Peyer's patch (tissue), 4 donors: ENCODE data around the gene MAPK9. TPM values are rescaled to one million over a fixed set of nuclear protein-coding genes. Genes with fewer than 3 reads are reported as not detected.

Source experiments
- DNase-seq, 3 donors: peaks; one replicate each; pipeline ENCODE4 v3.0.0-alpha.2; 2017 to 2019
- H3K27ac ChIP-seq, 4 donors: fragments of 200-600 bp; sonication (generic); one replicate each; pipeline ENCODE4 v1.5.1; 2016 to 2019
- H3K27me3 ChIP-seq, 2 donors: fragments of 200-600 bp; sonication (generic); one replicate each; pipeline ENCODE4 v1.5.1; 2019
- H3K36me3 ChIP-seq, 3 donors: fragments of 200-600 bp; sonication (generic); one replicate each; pipeline ENCODE4 v1.5.1; 2016 to 2019
- H3K4me1 ChIP-seq, 4 donors: fragments of 200-600 bp; sonication (generic); one replicate each; pipeline ENCODE4 v1.5.1; 2016 to 2019
- H3K4me3 ChIP-seq, 4 donors: fragments of 200-600 bp; sonication (generic); 1 replicate in 3 of 4; 2 replicates in 1 of 4; pipeline ENCODE4 v1.5.1; 2016 to 2019; ENCODE audit warnings: mild to moderate bottlenecking in 1 of 4
- H3K9me3 ChIP-seq, 4 donors: fragments of 200-600 bp; sonication (generic); one replicate each; pipeline ENCODE4 v1.5.1; 2016 to 2019; ENCODE audit warnings: mild to moderate bottlenecking in 1 of 4
- POLR2A ChIP-seq, 2 donors: fragments of 450-650 bp; IDR thresholded peaks; one replicate each; pipeline ENCODE4 v1.5.1; 2017; ENCODE audit warnings: antibody characterized with exemption in 2 of 2, mild to moderate bottlenecking in 2 of 2, moderate library complexity in 2 of 2
- total RNA-seq, 4 donors: library from RNA; depleted of rRNA; stranded (reverse); fragments of >200 nt; gene quantifications; one replicate each; pipeline ENCODE4 v1.1.0, GENCODE V29; 2016
- TF ChIP-seq, protein P1 (sequence below), 6 experiments: fragments of 450-650 bp in 4 of 6; fragments of 200-600 bp in 2 of 6; sonication (generic) in 1 of 6; IDR thresholded peaks; one replicate each; pipeline ENCODE4 v1.5.1; 2017 to 2019; ENCODE audit warnings: antibody characterized with exemption in 6 of 6, mild to moderate bottlenecking in 3 of 6, moderate library complexity in 1 of 6

The MAPK9 gene
- total RNA-seq, 4 donors from 2014 or later = 25.1 to 31.3 (median 28.8) TPM

DNA sequence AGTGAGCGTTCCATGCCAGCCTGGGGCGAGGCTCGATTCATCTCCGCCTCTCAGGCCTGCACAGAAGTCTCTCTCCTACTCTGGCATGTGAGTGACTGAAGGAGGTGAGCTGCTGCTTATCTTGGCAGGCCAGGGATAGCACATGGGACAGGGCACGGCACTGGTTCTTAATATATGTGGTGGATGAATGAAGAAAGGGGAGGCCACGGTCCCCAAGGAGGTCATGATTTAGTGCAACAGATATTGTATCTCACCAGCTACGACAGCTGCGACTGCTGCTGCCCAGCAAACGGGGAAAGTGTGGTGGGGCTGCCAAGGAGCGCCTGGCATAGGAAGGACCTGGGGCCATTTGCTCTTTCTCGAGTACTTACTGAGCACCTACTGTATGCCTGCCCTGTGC lies 19.3 kb upstream of the MAPK9 start:
- Histone ChIP-seq H3K27ac (no peak overlapping the region), H3K4me3 (no peak overlapping the region), H3K36me3 (no peaks in the 10 kb centered on the region), H3K4me1 (no peaks in the 10 kb centered on the region), H3K9me3 (no peaks in the 10 kb centered on the region), H3K27me3 (no peaks in the 10 kb centered on the region)
- TF ChIP-seq POLR2A (IDR thresholded peaks at IDR 0.05) = no peak
- TF ChIP-seq, protein P1, sequence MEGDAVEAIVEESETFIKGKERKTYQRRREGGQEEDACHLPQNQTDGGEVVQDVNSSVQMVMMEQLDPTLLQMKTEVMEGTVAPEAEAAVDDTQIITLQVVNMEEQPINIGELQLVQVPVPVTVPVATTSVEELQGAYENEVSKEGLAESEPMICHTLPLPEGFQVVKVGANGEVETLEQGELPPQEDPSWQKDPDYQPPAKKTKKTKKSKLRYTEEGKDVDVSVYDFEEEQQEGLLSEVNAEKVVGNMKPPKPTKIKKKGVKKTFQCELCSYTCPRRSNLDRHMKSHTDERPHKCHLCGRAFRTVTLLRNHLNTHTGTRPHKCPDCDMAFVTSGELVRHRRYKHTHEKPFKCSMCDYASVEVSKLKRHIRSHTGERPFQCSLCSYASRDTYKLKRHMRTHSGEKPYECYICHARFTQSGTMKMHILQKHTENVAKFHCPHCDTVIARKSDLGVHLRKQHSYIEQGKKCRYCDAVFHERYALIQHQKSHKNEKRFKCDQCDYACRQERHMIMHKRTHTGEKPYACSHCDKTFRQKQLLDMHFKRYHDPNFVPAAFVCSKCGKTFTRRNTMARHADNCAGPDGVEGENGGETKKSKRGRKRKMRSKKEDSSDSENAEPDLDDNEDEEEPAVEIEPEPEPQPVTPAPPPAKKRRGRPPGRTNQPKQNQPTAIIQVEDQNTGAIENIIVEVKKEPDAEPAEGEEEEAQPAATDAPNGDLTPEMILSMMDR (IDR thresholded peaks at IDR 0.05) = no peak
- DNase-seq = no peak

DNA sequence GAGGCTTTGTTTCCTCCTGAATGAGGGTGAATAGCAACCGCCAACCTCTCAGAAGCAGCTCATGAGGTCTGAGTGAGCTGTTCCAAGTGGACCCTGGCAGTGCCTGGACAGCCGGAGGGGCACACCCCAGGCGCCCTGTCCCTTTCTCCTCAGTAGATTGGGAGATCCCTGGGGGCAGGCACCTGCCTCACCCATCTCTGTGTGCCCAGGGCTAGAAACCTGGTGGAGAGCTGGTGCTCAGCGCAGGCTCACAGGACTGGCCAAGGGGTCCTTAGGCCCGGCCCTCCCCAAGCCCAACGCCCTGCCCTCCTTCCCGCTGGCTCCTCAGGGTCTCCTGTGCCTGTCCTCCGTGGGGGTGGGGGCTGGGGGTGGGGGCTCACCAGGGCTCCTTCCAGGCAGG lies 14.9 kb upstream of the MAPK9 start:
- Histone ChIP-seq H3K4me3 (no peak overlapping the region), H3K27me3 (no peaks in the 10 kb centered on the region), H3K9me3 (no peaks in the 10 kb centered on the region), H3K4me1 (no peaks in the 10 kb centered on the region), H3K36me3 (no peaks in the 10 kb centered on the region), H3K27ac (no peak overlapping the region)
- DNase-seq = no peak
- TF ChIP-seq, protein P1 (IDR thresholded peaks at IDR 0.05) = no peak
- no peak for TF ChIP-seq POLR2A (IDR thresholded peaks at IDR 0.05)

DNA sequence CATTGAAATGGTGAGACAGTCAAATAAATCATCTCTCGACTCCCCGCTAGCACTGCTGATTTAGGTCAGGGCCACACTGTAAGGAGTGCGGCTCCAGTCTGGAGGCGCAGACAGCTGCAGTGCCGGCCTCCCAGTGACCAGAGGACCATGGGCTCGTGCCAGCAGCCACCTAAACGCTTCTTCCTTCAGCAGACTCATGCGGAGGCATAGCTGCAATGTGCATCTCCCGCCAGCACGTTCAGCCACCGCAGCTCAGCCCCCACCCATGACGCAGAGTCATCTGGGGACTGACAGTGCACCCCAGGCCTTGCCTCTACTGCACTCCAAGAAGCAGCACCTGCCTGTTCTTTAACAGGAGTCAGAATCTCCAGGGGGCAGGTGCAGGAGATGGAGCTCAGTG lies 13.6 kb upstream of the MAPK9 start:
- Histone ChIP-seq H3K9me3 (no peaks in the 10 kb centered on the region), H3K4me3 (no peak overlapping the region), H3K36me3 (no peaks in the 10 kb centered on the region), H3K27me3 (no peaks in the 10 kb centered on the region), H3K4me1 (no peaks in the 10 kb centered on the region), H3K27ac (no peak overlapping the region)
- no peak for DNase-seq
- TF ChIP-seq POLR2A (IDR thresholded peaks at IDR 0.05) = no peak

- no peaks in the 10 kb centered on the region for H3K4me1 ChIP-seq
- no peak overlapping the region for H3K27ac ChIP-seq
- H3K9me3 ChIP-seq = no peaks in the 10 kb centered on the region
- no peaks in the 10 kb centered on the region for H3K36me3 ChIP-seq
- TF ChIP-seq POLR2A (IDR thresholded peaks at IDR 0.05) = no peak
- TF ChIP-seq, protein P1 (IDR thresholded peaks at IDR 0.05) = no peak
- H3K27me3 ChIP-seq = no peaks in the 10 kb centered on the region
- H3K4me3 ChIP-seq = no peak overlapping the region
- no peak for DNase-seq
Measured at GRCh38 chr5:180304431-180305375, 12.8 kb upstream of the MAPK9 start.

DNA sequence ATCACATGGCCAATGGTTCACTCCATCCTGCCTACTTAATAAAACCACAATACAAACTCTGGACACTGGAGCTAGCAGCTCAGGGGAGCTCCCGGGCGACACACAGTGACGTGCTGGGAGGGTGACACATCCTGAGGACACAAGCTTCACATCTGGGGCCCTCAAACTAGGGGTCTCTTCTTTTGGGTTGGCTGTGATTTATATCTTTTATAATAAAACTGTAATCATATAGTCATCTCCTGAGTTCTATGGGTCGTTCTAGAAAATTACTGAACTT lies 12.1 kb upstream of the MAPK9 start:
- no peak for DNase-seq
- no peaks in the 10 kb centered on the region for H3K9me3 ChIP-seq
- no peaks in the 10 kb centered on the region for H3K27me3 ChIP-seq
- TF ChIP-seq POLR2A (IDR thresholded peaks at IDR 0.05) = no peak
- TF ChIP-seq, protein P1 (IDR thresholded peaks at IDR 0.05) = no peak
- no peak overlapping the region for H3K27ac ChIP-seq
- no peak overlapping the region for H3K4me3 ChIP-seq
- no peaks in the 10 kb centered on the region for H3K36me3 ChIP-seq
- no peaks in the 10 kb centered on the region for H3K4me1 ChIP-seq

DNA sequence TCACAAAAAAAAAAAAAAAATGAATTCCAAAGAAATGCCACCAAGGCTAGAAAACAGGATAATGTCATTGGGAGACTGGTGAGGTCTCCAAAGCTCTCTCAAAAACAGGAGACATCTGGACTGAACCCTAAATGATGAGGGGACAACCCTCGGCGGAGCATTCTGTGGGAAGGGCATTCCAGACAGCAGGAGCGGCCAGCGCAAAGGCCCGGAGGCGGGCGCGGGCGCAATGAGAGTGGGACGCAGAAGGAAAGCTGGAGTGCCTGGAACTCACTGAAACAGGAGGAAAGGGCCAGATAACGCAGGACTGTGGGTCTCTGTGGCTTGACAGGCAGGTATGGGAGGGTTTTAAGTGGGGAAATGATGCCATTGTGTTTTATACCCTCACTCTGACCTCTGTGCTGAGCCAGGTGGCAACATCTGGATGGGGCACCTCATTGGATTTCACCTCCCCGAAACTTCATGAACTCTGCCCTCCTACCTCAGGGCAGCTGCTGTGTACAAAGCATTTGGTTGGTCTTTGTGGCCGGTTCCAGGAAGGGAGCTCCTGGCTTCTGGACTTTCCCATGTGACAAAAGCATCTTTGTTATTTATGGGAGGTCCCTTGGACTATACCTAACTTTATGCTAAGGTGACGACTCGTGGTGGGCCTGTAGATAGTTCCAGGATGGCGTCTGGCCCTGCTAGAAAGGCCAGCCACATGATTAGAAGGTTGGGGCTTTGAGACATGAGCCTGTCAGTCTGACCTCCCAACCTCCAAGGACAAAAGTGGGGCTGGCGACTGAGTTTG lies 11.5 kb upstream of the MAPK9 start:
- H3K9me3 ChIP-seq = no peaks in the 10 kb centered on the region
- H3K4me1 ChIP-seq = no peaks in the 10 kb centered on the region
- DNase-seq = no peak
- H3K27ac ChIP-seq = no peak overlapping the region
- no peaks in the 10 kb centered on the region for H3K36me3 ChIP-seq
- no peaks in the 10 kb centered on the region for H3K27me3 ChIP-seq
- TF ChIP-seq POLR2A (IDR thresholded peaks at IDR 0.05) = no peak
- TF ChIP-seq, protein P1 (IDR thresholded peaks at IDR 0.05) = no peak
- no peak overlapping the region for H3K4me3 ChIP-seq
